Gastroesophageal sphincter (tissue), 3 donors: ENCODE measurements around the gene PTPN2.

Experiments used
- EP300 ChIP-seq: sonication (generic); formaldehyde crosslinking; IDR thresholded peaks from one replicate; pipeline ENCODE4 v1.6.1; 2017; ENCODE audit warnings: antibody characterized with exemption, mild to moderate bottlenecking
- POLR2A ChIP-seq, 2 donors: fragments of 450-650 bp; IDR thresholded peaks; one replicate each; pipeline ENCODE4 v1.6.1; 2017; ENCODE audit warnings: antibody characterized with exemption in 2 of 2, mild to moderate bottlenecking in 2 of 2, moderate library complexity in 1 of 2
- TF ChIP-seq, protein P1 (sequence below), 4 experiments: fragments of 200-600 bp in 2 of 4; fragments of 450-650 bp in 2 of 4; sonication (generic) in 1 of 4; IDR thresholded peaks; one replicate each; pipeline ENCODE4 v1.5.1; 2017 to 2019; ENCODE audit warnings: antibody characterized with exemption in 4 of 4, mild to moderate bottlenecking in 2 of 4, moderate library complexity in 2 of 4

DNA sequence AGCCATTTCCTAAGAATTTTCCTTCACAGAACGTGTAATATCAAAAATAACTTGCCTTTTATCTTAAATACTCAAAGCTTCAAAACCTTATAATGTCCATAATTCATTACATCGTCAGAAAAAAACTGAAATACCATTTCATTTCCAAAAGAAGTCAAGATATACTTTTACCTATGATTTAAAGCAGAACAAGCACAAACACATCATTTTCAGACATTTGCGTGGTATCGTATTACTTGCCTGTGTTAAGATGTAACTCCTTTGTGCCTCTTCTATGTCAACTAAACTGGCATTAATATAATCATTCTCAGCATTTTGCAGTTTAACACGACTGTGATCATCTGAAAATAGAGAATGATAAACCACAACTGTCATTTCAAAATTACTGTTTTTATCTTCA lies 47.5 kb downstream of the PTPN2 start:
- no peak for TF ChIP-seq POLR2A (IDR thresholded peaks at IDR 0.05)
- TF ChIP-seq, protein P1, sequence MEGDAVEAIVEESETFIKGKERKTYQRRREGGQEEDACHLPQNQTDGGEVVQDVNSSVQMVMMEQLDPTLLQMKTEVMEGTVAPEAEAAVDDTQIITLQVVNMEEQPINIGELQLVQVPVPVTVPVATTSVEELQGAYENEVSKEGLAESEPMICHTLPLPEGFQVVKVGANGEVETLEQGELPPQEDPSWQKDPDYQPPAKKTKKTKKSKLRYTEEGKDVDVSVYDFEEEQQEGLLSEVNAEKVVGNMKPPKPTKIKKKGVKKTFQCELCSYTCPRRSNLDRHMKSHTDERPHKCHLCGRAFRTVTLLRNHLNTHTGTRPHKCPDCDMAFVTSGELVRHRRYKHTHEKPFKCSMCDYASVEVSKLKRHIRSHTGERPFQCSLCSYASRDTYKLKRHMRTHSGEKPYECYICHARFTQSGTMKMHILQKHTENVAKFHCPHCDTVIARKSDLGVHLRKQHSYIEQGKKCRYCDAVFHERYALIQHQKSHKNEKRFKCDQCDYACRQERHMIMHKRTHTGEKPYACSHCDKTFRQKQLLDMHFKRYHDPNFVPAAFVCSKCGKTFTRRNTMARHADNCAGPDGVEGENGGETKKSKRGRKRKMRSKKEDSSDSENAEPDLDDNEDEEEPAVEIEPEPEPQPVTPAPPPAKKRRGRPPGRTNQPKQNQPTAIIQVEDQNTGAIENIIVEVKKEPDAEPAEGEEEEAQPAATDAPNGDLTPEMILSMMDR (IDR thresholded peaks at IDR 0.05), result no peak
- TF ChIP-seq EP300, result no peak
